Central memory CD8-positive, alpha-beta T cell (primary cell): ENCODE results near the gene CPE.

Experiments
- ATAC-seq: fragments of 150-1000 bp; cut with Tn5 transposase; replicated peaks from 2 replicates; pipeline ENCODE4 v1.10.0; 2022; ENCODE audit warnings: mild to moderate bottlenecking, moderate FRiP score, moderate number of reproducible peaks; ENCODE audit not compliant: poor library complexity, severe bottlenecking; ENCODE audit errors: extremely low read depth
- DNase-seq, 2 donors: peaks; one replicate each; pipeline ENCODE4 v3.0.0; 2021; ENCODE audit warnings: low spot score in 2 of 2
- H3K27ac Mint-ChIP-seq: one replicate; pipeline ENCODE4 v1.8.0; 2022; ENCODE audit warnings: low read depth, mild to moderate bottlenecking, moderate library complexity, mixed read lengths
- H3K27me3 Mint-ChIP-seq: one replicate; pipeline ENCODE4 v1.8.0; 2022; ENCODE audit warnings: mixed read lengths
- H3K36me3 Mint-ChIP-seq: one replicate; pipeline ENCODE4 v1.8.0; 2022; ENCODE audit warnings: mild to moderate bottlenecking, moderate library complexity, mixed read lengths; ENCODE audit not compliant: insufficient read depth
- H3K4me1 Mint-ChIP-seq: one replicate; pipeline ENCODE4 v1.8.0; 2022; ENCODE audit warnings: mixed read lengths
- H3K4me3 Mint-ChIP-seq: one replicate; pipeline ENCODE4 v1.8.0; 2022; ENCODE audit warnings: mild to moderate bottlenecking, moderate library complexity, mixed read lengths
- H3K9me3 Mint-ChIP-seq: one replicate; pipeline ENCODE4 v1.8.0; 2022; ENCODE audit warnings: mixed read lengths

The CPE gene

DNA sequence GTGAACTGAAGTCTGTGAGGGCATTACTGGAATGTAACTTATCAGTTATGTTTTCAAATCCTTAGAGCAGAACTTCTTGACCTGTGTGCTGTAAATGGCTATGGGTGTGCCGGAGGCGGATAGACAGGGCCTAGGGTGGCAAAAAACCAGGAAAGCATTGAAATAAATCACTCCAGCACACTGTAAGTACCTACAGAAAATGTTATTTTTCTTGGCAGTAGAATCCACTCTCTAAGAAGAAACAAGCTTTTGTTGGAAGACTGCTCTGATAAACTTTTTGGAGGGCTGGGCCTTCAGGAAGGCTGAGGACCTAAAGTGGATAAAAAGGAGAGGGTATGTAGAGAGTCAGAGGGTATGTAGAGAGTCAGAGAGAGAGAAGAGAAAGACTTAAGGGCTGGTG lies 14.9 kb downstream of the CPE start:
- Mint-ChIP-seq H3K4me3 (no peak overlapping the region), H3K27me3 (peaks cover 20% of the 10 kb centered on the region), H3K4me1 (no peaks in the 10 kb centered on the region), H3K36me3 (no peaks in the 10 kb centered on the region), H3K27ac (no peak overlapping the region), H3K9me3 (no peaks in the 10 kb centered on the region)
- no peak for DNase-seq
- no peak for ATAC-seq

DNA sequence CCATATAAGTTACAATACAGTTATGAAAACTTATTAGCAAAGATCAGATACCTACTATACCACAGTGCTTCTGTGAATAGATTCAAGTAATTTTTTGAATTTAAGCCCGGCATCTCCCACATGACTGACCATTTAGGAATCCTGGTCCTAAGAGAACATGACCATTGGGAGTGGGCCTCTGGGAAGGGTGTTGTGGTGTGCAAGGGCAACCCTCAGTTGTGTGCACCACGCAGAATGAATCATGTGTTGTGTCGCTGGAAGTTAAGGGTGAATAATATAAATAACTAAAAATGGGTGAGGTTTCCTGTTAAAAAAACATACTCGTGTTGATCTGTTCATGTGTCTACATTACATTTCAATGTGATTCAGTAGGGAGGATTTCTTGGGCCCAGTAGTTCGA lies 15.5 kb downstream of the CPE start:
- Mint-ChIP-seq H3K27ac (no peak overlapping the region), H3K9me3 (no peaks in the 10 kb centered on the region), H3K27me3 (peaks cover 19% of the 10 kb centered on the region), H3K36me3 (no peaks in the 10 kb centered on the region), H3K4me1 (no peaks in the 10 kb centered on the region), H3K4me3 (no peak overlapping the region)
- ATAC-seq (no peak), DNase-seq (no peak)

DNA sequence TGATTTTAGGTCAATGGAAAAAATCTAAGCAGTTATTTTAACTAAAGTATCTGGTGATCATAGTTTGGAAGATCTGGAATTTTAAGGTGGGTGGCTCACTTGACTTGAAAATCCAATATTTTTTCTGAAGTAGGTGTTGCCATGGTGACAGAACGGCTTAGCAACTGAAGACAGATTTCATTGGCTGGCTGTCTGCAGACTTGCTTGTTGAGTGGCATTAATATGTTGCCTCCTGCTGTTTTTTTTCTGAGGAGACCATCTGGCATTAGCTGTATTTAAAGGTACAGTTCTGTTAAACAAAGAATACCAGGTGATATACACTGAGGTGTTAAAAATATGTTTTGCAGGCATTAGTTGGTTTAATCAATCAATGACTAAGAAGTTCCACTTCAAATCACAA lies 19.8 kb downstream of the CPE start:
- no peak overlapping the region for H3K27ac Mint-ChIP-seq
- H3K4me1 Mint-ChIP-seq: no peaks in the 10 kb centered on the region
- H3K36me3 Mint-ChIP-seq: no peaks in the 10 kb centered on the region
- no peak overlapping the region for H3K4me3 Mint-ChIP-seq
- peaks cover 9% of the 10 kb centered on the region for H3K27me3 Mint-ChIP-seq
- DNase-seq (no peak), ATAC-seq (no peak)
- H3K9me3 Mint-ChIP-seq: no peaks in the 10 kb centered on the region

DNA sequence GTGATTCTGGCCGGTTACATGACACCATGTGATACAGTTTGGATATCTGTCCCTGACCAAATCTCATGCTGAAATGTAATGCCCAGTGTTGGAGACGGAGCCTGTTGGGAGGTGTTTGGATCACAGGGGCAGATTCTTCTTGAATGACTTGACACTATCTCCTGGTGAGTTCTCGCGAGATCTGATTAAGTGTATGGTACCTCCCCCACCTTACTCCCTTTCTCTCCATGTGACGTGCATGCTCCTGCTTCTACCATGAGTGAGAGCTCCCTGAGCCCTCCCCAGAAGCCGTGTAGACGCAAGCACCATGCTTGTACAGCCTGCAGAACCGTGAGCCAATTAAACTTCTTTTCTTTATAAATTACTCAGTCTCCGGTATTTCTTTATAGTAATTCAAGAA lies 23.6 kb downstream of the CPE start:
- no peak overlapping the region for H3K4me3 Mint-ChIP-seq
- no peak overlapping the region for H3K27ac Mint-ChIP-seq
- ATAC-seq (no peak), DNase-seq (no peak)
- no peaks in the 10 kb centered on the region for H3K4me1 Mint-ChIP-seq
- H3K36me3 Mint-ChIP-seq: no peaks in the 10 kb centered on the region
- H3K27me3 Mint-ChIP-seq: peaks cover 18% of the 10 kb centered on the region
- H3K9me3 Mint-ChIP-seq: no peaks in the 10 kb centered on the region

DNA sequence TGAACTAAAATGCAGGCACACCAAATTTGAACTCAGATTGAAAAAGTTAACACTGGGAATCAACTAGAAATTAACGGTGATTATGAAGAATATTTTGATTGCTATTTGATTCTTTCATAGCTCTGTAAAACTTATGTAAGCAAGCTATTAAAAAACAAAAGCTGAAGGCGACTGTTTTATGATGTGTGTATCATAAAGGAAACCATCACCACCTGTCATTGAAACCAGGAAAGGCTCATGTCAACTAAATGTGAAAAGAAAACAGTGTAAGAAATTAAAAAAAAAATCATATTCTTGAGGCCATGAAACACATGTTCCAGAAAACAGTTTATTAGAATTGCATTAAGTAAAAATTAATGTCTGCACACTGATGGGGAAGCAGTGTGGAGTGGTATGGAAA lies 24.2 kb downstream of the CPE start:
- H3K27me3 Mint-ChIP-seq: peaks cover 22% of the 10 kb centered on the region
- no peak for ATAC-seq
- H3K27ac Mint-ChIP-seq: no peak overlapping the region
- H3K4me1 Mint-ChIP-seq: no peaks in the 10 kb centered on the region
- no peak for DNase-seq
- no peaks in the 10 kb centered on the region for H3K36me3 Mint-ChIP-seq
- H3K9me3 Mint-ChIP-seq: no peaks in the 10 kb centered on the region
- H3K4me3 Mint-ChIP-seq: no peak overlapping the region

DNA sequence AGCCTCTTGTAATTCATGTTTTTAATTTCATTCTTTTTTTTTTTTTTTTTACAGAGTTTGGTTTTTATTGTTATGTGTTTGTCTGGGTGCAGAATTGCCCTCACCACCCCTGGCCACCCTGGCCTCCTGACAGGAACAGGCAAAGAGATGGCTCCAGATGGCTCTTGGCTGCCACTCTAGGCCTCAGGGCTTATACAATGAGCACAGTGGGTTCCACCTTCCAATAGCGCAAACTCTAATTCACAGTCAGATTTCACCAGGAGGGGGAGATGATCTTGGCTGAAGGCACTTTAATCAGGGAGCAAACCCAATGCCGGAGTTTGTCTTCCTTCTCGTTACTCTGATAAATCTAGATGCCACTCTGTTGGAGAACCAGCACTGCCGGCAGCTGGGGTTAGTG lies 24.8 kb downstream of the CPE start:
- DNase-seq: no peak
- Mint-ChIP-seq H3K27me3 (peaks cover 28% of the 10 kb centered on the region), H3K4me3 (no peak overlapping the region), H3K27ac (no peak overlapping the region), H3K4me1 (no peaks in the 10 kb centered on the region), H3K9me3 (no peaks in the 10 kb centered on the region), H3K36me3 (no peaks in the 10 kb centered on the region)
- no peak for ATAC-seq

DNA sequence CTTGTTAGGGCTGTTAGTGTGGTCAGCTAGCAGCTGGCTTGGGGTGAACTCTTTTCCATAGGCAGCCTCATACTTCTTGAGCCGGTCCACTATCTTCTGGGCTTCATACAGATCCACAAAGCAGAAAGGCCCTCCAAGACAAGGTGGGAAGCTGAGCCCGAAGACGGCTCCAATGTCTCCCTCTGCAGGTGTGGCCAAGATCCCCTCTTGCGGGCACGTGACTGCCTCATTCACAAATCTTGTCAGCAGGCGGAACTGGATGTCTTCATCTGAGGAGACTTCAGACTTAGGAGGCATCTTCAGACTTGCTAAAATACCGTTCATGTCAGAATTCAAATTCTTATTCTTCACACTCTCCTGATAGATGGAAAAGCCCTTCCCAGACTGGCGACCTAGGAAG lies 25.3 kb downstream of the CPE start:
- no peak overlapping the region for H3K27ac Mint-ChIP-seq
- H3K27me3 Mint-ChIP-seq: peaks cover 32% of the 10 kb centered on the region
- no peaks in the 10 kb centered on the region for H3K9me3 Mint-ChIP-seq
- no peak overlapping the region for H3K4me3 Mint-ChIP-seq
- no peaks in the 10 kb centered on the region for H3K36me3 Mint-ChIP-seq
- DNase-seq (no peak), ATAC-seq (no peak)
- no peaks in the 10 kb centered on the region for H3K4me1 Mint-ChIP-seq

DNA sequence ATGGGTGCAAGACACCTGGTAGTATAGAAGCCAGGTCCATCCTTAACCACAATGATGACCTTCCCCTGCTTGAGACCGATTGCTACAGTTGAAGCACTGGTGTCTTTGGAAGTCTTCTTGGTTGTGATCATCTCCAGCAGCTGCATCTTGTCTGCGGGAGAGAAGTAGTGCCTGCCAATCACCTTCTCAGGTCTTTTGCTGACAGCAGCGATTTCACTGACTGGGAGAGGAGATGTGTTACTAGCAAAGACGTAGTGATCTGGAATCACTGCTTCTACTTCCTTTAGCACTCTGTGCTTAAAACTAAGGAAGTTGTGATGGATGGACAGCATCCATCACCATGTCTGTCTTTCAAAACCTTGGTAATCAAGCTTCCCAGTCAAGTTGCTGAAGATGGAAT lies 25.9 kb downstream of the CPE start:
- ATAC-seq: no peak
- no peaks in the 10 kb centered on the region for H3K4me1 Mint-ChIP-seq

DNA sequence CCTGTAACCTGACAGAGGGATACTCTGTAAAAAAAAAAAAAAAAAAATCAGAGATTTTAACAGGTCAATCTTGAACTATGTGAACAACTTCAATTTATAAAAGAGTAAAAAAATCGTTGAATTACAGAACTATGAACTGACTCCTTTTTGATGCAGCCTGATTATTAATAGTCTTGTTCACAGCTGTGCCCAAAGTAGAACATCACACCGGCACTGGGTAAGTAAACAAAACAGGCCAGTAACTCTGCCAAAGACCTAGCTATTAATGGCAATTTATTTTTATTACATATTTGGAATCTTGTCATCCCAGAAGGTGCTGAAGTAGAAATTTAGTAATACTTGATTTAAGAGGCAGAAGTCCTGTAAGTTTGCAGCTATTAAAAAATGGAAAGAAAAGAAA lies 31.4 kb downstream of the CPE start:
- no peak for DNase-seq
- peaks cover 41% of the 10 kb centered on the region for H3K27me3 Mint-ChIP-seq
- no peak overlapping the region for H3K4me3 Mint-ChIP-seq

More for the DNA sequence above, 25.9 kb downstream of the CPE start:
- no peak for DNase-seq
- Mint-ChIP-seq H3K9me3 (no peaks in the 10 kb centered on the region), H3K4me3 (no peak overlapping the region), H3K36me3 (no peaks in the 10 kb centered on the region), H3K27ac (no peak overlapping the region), H3K27me3 (peaks cover 31% of the 10 kb centered on the region)

DNA sequence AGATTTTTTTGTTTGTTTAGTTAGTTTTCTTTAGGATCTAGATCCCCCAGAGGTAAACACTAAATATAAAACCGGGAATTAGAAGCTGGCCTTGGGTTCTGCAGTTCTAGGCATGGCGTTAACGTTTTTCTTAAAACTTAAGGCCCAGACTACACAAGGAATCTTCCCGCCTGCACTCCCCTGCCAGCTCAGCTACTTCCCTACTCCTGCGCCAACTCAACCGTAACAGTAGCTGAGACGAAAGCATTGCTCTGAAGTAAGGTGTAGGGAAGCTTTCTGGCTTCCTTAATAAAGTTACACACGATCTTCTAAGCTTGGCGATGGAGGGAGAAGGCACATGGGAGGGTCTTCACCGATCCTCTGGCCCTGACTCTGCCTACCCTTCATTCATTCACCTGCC lies 37.1 kb downstream of the CPE start:
- Mint-ChIP-seq H3K4me3 (no peak overlapping the region), H3K9me3 (no peaks in the 10 kb centered on the region), H3K4me1 (no peaks in the 10 kb centered on the region), H3K36me3 (no peaks in the 10 kb centered on the region), H3K27me3 (peaks cover 27% of the 10 kb centered on the region), H3K27ac (no peak overlapping the region)
- no peak for ATAC-seq
- no peak for DNase-seq

More for the DNA sequence above, 31.4 kb downstream of the CPE start:
- Mint-ChIP-seq H3K27ac (no peak overlapping the region), H3K36me3 (no peaks in the 10 kb centered on the region), H3K4me1 (no peaks in the 10 kb centered on the region), H3K9me3 (no peaks in the 10 kb centered on the region)
- no peak for ATAC-seq

DNA sequence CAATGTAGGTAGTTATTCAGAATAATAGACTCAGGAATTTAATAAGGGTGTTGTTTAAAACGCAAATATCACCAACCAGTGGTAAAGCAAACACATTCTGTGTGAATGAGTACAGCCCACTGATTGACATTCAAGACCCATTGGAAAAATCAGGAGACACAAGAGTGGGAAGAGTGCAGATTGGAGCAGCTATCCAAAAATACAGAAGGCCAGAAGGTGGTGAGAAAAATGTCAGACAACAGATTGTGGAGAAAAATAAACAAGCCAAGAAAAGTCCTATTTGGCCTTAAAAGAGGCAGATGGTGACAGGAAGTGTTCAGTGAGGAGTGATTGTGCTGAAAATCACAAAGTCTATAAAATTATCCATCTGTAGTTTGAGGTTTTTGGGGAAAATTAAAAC lies 39.3 kb downstream of the CPE start:
- no peak for DNase-seq
- H3K4me1 Mint-ChIP-seq: no peaks in the 10 kb centered on the region
- H3K27me3 Mint-ChIP-seq: peaks cover 27% of the 10 kb centered on the region
- H3K36me3 Mint-ChIP-seq: no peaks in the 10 kb centered on the region
- no peaks in the 10 kb centered on the region for H3K9me3 Mint-ChIP-seq
- no peak overlapping the region for H3K4me3 Mint-ChIP-seq
- H3K27ac Mint-ChIP-seq: no peak overlapping the region
- no peak for ATAC-seq

DNA sequence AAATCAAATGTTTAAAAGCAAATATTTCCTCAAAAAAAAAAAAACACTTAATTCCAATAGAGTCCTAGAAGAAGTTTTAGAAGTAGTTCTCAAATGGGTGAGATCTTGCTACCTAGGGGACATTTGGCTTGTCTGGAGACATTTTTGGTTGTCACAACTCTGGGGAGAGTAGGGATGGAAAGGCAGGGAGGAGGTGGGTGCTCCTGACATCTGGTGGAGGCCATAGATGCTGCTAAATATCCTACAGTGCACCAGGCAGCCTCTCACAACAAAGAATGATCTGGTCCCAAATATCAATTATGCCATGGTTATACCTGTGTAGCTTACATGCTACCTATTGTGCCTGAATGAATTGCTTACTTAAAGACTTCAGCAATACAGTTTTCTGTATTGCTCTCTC lies 46.8 kb downstream of the CPE start:
- H3K27ac Mint-ChIP-seq: no peak overlapping the region
- DNase-seq (no peak), ATAC-seq (no peak)
- no peaks in the 10 kb centered on the region for H3K4me1 Mint-ChIP-seq
- H3K27me3 Mint-ChIP-seq: peaks cover 30% of the 10 kb centered on the region
- H3K4me3 Mint-ChIP-seq: no peak overlapping the region
- H3K36me3 Mint-ChIP-seq: peaks cover 3% of the 10 kb centered on the region
- no peaks in the 10 kb centered on the region for H3K9me3 Mint-ChIP-seq

DNA sequence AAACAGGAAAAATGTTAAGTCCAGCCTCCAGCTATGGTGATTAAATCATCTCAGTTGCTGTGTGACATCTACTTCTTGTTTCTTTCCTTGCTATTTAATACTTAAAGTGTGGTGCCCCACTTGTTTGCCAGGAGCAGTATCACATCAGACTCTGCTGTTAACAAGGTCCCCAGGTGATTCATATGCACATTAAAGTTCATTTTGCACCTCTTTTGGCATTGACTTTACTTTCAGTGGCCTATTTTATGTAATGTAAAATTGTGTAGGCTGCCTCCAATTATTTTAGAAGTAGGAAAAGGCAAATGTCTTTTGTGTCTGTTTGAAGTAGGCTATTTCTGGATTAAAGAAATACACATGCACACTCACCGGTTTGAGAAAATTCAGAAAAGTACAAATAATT lies 47.5 kb downstream of the CPE start:
- H3K4me3 Mint-ChIP-seq: no peak overlapping the region
- no peak overlapping the region for H3K27ac Mint-ChIP-seq
- no peak for DNase-seq
- peaks cover 32% of the 10 kb centered on the region for H3K27me3 Mint-ChIP-seq
- H3K36me3 Mint-ChIP-seq: peaks cover 3% of the 10 kb centered on the region
- H3K4me1 Mint-ChIP-seq: no peaks in the 10 kb centered on the region
- no peak for ATAC-seq
- H3K9me3 Mint-ChIP-seq: no peaks in the 10 kb centered on the region

DNA sequence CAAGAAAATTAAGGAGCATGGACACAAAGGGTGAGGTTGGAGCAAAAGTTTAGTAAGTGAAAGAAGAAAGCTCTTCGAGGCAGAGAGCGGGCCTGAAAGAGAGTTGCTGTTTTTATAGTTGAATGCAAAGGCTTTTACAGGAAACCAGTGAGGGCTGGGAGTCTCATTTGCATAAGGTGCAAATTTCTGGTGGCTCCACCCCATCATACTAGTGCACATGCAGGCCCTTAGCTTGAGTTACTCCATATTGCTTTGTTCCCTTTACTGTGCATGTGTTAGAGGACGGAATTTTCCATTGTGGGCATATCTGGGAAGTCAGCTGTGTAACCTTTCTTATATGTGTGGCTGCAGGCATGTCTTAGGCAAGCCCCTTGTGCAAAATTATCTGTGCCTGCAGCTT lies 48.0 kb downstream of the CPE start:
- Mint-ChIP-seq H3K36me3 (peaks cover 3% of the 10 kb centered on the region), H3K9me3 (no peaks in the 10 kb centered on the region), H3K4me1 (no peaks in the 10 kb centered on the region), H3K27me3 (peaks cover 32% of the 10 kb centered on the region), H3K27ac (no peak overlapping the region), H3K4me3 (no peak overlapping the region)
- no peak for DNase-seq
- ATAC-seq: no peak
